Upper lobe of right lung (tissue), 1 donor: Measurements from ENCODE around the gene CCDC6. TPM values are rescaled to one million over a fixed set of nuclear protein-coding genes. Genes with fewer than 3 reads are reported as not detected.

Experiments used
- ATAC-seq: fragments of 200-7000 bp; cut with Tn5 transposase; one replicate; pipeline ENCODE4 v1.9.1; 2020; ENCODE audit warnings: mild to moderate bottlenecking, moderate library complexity
- DNase-seq: peaks from one replicate; pipeline ENCODE4 v3.0.0-alpha.2; 2020
- H3K27ac ChIP-seq: fragments of 200-600 bp; one replicate; pipeline ENCODE4 v1.8.0; 2022
- H3K27me3 ChIP-seq: fragments of 200-600 bp; one replicate; pipeline ENCODE4 v1.8.0; 2022; ENCODE audit warnings: mild to moderate bottlenecking
- H3K36me3 ChIP-seq: fragments of 200-600 bp; one replicate; pipeline ENCODE4 v1.8.0; 2022
- H3K4me1 ChIP-seq: fragments of 200-600 bp; one replicate; pipeline ENCODE4 v1.8.0; 2022
- H3K4me3 ChIP-seq: fragments of 200-600 bp; one replicate; pipeline ENCODE4 v1.8.0; 2022; ENCODE audit warnings: mild to moderate bottlenecking
- H3K9me3 ChIP-seq: fragments of 200-600 bp; one replicate; pipeline ENCODE4 v1.8.0; 2022
- intact Hi-C: fragments of 100-400 bp; cut with DNase I; formaldehyde crosslinking; loops from one replicate; pipeline ENCODE4 v1.11.0; 2022
- total RNA-seq: library from RNA; stranded (reverse); fragmentation: NEBNext Ultra II Directional; extraction: Animal tissue kit (Norgen Biotek cat#: 25700); gene quantifications from one replicate; pipeline ENCODE4 v1.2.1, GENCODE V29; 2021
- TF ChIP-seq, protein P1 (sequence below): fragments of 200-600 bp; IDR thresholded peaks from one replicate; pipeline ENCODE4 v1.8.0; 2022; ENCODE audit warnings: antibody characterized with exemption
- donor health status: DM: no; HTN: yes; CAD: no; lungs with severe emphysema.

Gene CCDC6
- total RNA-seq, 1 donor from 2014 or later, result 55.7 TPM

DNA sequence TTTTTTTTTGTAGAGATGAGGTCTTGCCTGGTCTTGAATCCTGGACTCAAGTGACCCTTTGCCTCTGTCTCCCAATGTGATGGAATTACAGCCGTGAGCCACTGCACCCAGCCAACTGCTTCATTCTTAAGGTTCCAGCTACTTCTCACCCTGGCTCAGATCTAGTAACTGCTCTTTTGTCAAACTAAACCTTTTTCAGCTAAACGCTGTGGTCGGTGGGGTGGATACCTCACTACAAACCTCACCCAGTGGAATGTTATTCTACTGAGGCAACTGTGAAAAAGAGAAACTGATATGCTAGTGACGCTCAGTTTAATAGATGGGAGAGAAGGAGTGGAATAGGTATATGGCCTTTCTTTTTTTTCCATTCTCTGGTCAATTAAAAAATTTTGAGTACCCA is 151.4 kb downstream of the CCDC6 start:
- Histone ChIP-seq H3K4me3 (no peak overlapping the region), H3K9me3 (no peaks in the 10 kb centered on the region), H3K4me1 (no peaks in the 10 kb centered on the region), H3K27me3 (no peaks in the 10 kb centered on the region), H3K36me3 (no peaks in the 10 kb centered on the region), H3K27ac (no peak overlapping the region)
- DNase-seq, result no peak
- ATAC-seq, result no peak
- TF ChIP-seq, protein P1, sequence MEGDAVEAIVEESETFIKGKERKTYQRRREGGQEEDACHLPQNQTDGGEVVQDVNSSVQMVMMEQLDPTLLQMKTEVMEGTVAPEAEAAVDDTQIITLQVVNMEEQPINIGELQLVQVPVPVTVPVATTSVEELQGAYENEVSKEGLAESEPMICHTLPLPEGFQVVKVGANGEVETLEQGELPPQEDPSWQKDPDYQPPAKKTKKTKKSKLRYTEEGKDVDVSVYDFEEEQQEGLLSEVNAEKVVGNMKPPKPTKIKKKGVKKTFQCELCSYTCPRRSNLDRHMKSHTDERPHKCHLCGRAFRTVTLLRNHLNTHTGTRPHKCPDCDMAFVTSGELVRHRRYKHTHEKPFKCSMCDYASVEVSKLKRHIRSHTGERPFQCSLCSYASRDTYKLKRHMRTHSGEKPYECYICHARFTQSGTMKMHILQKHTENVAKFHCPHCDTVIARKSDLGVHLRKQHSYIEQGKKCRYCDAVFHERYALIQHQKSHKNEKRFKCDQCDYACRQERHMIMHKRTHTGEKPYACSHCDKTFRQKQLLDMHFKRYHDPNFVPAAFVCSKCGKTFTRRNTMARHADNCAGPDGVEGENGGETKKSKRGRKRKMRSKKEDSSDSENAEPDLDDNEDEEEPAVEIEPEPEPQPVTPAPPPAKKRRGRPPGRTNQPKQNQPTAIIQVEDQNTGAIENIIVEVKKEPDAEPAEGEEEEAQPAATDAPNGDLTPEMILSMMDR, result no peak
- intact Hi-C loops, result no loop called here

DNA sequence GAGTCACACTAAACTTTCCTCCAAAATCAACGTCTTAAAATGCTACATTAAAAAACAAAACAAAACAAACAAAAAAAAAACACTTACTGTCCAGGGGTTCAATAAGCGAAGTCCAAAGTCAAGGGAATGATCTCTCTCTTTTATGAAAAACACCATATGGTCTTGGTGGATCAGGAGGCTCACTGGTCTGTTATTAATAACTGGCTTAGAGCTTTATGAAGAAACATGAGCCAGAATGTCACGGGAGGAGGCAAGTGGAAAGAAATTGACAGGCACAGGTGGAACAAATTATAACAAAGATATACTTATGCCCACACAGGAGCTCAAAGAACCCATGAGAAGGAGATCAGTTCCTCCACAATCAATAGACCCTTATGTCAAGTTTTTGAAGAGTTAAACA is 153.1 kb downstream of the CCDC6 start, which contains the start of gene MRLN:
Gene MRLN, minus strand, starts transcription at position 189 of the 400 bp plus-strand sequence.
- no peak within 1 kb of the TSS for H3K4me3 ChIP-seq
- H3K27me3 ChIP-seq, result no peaks in the 10 kb centered on the region
- H3K27ac ChIP-seq, result no peak within 1 kb of the TSS
- H3K36me3 ChIP-seq, result no peaks in the 10 kb centered on the region
- no peak for DNase-seq
- no peaks in the 10 kb centered on the region for H3K4me1 ChIP-seq
- H3K9me3 ChIP-seq, result no peaks in the 10 kb centered on the region
- ATAC-seq, result no peak
- TF ChIP-seq, protein P1, result no peak
- intact Hi-C loops, result no loop called here

DNA sequence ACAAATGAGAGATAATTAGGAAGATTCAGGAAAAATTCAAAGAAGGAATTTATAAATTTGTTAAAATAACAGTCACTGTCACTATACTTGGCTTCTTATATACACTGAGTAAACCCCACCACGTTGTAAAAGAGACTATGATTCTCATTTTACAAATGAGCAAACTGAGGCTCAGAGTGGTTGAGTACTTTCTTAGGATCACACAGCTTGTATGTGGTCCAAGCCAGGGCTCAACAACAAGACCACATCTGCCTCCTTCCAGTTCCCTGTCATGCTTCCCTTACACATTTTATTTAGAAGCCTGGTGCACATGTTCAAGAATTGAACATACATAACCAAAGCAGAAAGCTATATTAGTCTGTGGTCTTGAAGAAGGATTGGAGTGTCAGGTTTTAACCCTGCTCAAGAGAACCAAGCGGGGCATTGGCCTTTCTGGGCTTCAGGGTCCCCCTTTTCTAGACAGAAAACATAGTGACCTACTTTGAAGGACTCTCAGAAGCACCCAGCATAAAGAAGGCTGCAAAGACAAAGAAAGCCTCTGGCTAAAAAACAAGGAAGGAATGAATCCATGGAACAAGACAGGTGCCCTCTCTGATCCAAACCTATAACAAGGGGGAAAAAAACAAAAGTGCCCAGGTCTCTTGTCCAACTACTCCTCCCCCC is 153.9 kb downstream of the CCDC6 start:
- no peak overlapping the region for H3K27ac ChIP-seq
- no peaks in the 10 kb centered on the region for H3K9me3 ChIP-seq
- H3K36me3 ChIP-seq, result no peaks in the 10 kb centered on the region
- TF ChIP-seq, protein P1, result no peak
- intact Hi-C loops, result no loop called here
- no peaks in the 10 kb centered on the region for H3K4me1 ChIP-seq
- no peak for DNase-seq
- no peak for ATAC-seq
- no peaks in the 10 kb centered on the region for H3K27me3 ChIP-seq
- H3K4me3 ChIP-seq, result no peak overlapping the region

DNA sequence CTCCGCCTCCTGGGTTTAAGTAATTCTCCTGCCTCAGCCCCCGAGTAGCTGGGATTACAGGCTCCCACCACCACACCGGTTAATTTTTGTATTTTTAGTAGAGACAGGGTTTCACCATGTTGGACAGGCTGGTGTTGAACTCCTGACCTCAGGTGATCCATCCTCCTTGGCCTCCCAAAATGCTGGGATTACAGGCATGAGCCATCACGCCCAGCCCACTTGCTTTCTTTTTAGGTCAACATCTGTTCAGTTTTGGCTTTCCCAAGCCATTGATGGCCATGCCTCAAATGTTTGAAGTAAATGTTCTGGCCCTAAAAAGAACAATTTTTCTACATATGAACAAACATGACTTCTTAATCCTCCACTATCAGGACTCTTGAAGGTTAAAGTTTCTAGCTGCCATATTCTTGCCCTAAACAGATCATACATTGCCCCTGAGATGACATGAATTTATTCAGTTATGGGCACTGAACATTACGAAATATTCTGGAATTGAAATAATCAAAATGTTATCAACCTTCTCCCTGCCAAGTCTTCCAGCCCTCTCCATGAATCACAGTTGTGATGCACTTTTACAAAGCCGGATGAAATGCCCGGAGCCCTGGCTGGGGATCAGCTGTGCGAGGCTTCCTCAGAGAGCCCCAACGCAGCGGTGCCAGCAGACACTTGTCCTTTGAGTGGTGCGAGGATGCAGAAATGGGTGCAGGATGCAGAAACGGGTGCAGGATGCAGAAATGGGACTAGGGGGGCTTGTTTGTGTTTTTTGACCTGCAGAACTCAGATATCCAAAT is 156.0 kb downstream of the CCDC6 start:
- intact Hi-C loops, result no loop called here
- TF ChIP-seq, protein P1, result no peak
- DNase-seq, result no peak

DNA sequence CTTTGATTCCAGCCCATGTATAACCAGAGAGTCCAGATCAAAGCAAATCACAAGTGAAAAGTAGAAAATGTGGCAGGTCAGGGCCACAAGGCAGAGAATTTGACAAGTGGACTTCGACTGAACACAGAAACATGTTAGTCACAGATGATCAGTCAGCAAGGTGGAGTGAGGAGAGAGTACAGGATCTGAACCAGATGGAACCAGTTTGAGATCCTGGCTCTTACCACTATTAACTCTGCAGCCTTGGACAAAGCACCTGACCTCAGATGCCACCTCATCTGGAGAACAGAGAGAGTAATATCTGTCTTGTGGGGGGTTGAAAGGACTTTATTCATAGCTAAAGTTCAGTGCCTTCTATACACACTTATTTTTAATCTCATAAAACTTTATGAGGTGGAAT is 157.5 kb downstream of the CCDC6 start:
- TF ChIP-seq, protein P1, result no peak
- Histone ChIP-seq H3K4me3 (no peak overlapping the region), H3K4me1 (no peaks in the 10 kb centered on the region), H3K9me3 (no peaks in the 10 kb centered on the region), H3K36me3 (no peaks in the 10 kb centered on the region), H3K27me3 (no peaks in the 10 kb centered on the region), H3K27ac (no peak overlapping the region)
- intact Hi-C loops, result no loop called here
- DNase-seq, result no peak
- ATAC-seq, result no peak

More for the DNA sequence above, 156.0 kb downstream of the CCDC6 start:
- Histone ChIP-seq H3K9me3 (no peaks in the 10 kb centered on the region), H3K4me3 (no peak overlapping the region), H3K4me1 (no peaks in the 10 kb centered on the region), H3K36me3 (no peaks in the 10 kb centered on the region), H3K27ac (no peak overlapping the region), H3K27me3 (no peaks in the 10 kb centered on the region)
- no peak for ATAC-seq
